ENCODE results near the gene BCL11B.

Gene BCL11B

DNA sequence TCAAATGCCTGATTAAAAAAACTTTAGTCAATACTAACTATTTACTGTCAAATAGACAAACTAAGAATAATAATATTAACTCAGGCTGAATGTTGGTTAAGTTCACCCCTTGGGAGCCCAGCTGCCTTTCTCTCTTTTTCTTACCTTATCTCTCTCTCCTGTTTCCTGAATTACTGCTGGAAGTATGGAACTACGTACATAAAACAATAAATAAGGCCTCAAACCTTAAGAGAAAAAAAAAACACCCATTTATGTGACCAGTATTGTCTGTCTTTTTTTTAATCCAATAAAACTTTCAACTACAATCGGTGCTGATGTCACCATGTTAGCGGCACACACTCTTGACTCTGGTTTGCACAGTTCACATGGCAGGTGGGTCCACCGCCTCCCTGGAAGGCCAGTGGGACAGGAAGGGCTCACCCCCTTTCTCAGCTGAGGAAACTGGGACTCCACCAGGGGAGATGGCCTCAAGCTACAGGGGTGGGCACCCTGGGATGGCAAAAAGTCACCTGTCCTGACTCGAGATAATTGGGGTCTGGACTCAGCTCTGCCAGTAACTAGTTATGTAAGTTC lies 21.3 kb downstream of the BCL11B start:
- no peak for TF ChIP-seq ZNF565 (CRISPR knock-in tag; conservative IDR thresholded peaks at IDR 0.05; ENCODE audit: low read depth)
- TF ChIP-seq, protein P1, sequence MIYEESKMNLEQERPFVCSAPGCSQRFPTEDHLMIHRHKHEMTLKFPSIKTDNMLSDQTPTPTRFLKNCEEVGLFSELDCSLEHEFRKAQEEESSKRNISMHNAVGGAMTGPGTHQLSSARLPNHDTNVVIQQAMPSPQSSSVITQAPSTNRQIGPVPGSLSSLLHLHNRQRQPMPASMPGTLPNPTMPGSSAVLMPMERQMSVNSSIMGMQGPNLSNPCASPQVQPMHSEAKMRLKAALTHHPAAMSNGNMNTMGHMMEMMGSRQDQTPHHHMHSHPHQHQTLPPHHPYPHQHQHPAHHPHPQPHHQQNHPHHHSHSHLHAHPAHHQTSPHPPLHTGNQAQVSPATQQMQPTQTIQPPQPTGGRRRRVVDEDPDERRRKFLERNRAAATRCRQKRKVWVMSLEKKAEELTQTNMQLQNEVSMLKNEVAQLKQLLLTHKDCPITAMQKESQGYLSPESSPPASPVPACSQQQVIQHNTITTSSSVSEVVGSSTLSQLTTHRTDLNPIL (CRISPR knock-in tag; IDR thresholded peaks at IDR 0.05; ENCODE audit: low read depth): no peak
- no peak for TF ChIP-seq TCF4 (CRISPR knock-in tag; IDR thresholded peaks at IDR 0.05; ENCODE audit: borderline replicate concordance)
- no peak for TF ChIP-seq BACH2 (CRISPR knock-in tag; IDR thresholded peaks at IDR 0.05; ENCODE audit: borderline replicate concordance)
- TF ChIP-seq GLIS3 (CRISPR knock-in tag; IDR thresholded peaks at IDR 0.05): no peak
- TF ChIP-seq ARNTL (CRISPR knock-in tag; IDR thresholded peaks at IDR 0.05; ENCODE audit: borderline replicate concordance, low read depth): no peak
- TF ChIP-seq ZFP3 (CRISPR knock-in tag; IDR thresholded peaks at IDR 0.05): no peak
- no peak for TF ChIP-seq RARB (CRISPR knock-in tag; IDR thresholded peaks at IDR 0.05)
- TF ChIP-seq CSDC2 (CRISPR knock-in tag; IDR thresholded peaks at IDR 0.05): no peak
- no peak for ATAC-seq

DNA sequence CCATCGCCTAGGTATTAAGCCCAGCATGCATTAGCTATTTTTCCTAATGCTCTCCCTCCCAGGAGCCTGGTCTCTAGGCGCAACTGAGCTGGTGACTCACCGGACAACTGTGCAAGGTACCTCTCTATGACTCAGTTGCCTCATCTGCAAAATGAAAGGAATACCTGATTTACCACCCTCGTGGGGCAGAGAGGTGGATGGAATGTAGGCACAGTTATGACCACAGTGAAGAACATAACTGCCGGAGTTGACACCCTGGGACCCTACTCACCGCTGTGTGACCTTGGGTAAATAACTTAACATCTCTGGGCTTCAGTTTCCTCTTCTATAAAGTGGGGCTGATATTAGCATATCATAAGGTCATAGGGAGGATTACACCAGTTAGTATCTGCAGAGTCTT lies 22.6 kb downstream of the BCL11B start:
- no peak for TF ChIP-seq CSDC2 (CRISPR knock-in tag; IDR thresholded peaks at IDR 0.05)
- no peak for TF ChIP-seq SNAI2 (CRISPR knock-in tag; IDR thresholded peaks at IDR 0.05)
- no peak for TF ChIP-seq ZC3H10 (CRISPR knock-in tag; IDR thresholded peaks at IDR 0.05)
- TF ChIP-seq TCF4 (CRISPR knock-in tag; IDR thresholded peaks at IDR 0.05; ENCODE audit: borderline replicate concordance): no peak
- TF ChIP-seq ZNF70 (CRISPR knock-in tag; IDR thresholded peaks at IDR 0.05): no peak
- TF ChIP-seq ARNTL (CRISPR knock-in tag; IDR thresholded peaks at IDR 0.05; ENCODE audit: borderline replicate concordance, low read depth): no peak
- TF ChIP-seq, protein P2, sequence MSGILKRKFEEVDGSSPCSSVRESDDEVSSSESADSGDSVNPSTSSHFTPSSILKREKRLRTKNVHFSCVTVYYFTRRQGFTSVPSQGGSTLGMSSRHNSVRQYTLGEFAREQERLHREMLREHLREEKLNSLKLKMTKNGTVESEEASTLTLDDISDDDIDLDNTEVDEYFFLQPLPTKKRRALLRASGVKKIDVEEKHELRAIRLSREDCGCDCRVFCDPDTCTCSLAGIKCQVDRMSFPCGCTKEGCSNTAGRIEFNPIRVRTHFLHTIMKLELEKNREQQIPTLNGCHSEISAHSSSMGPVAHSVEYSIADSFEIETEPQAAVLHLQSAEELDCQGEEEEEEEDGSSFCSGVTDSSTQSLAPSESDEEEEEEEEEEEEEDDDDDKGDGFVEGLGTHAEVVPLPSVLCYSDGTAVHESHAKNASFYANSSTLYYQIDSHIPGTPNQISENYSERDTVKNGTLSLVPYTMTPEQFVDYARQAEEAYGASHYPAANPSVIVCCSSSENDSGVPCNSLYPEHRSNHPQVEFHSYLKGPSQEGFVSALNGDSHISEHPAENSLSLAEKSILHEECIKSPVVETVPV (CRISPR knock-in tag; IDR thresholded peaks at IDR 0.05): no peak
- TF ChIP-seq ESRRG (CRISPR knock-in tag; IDR thresholded peaks at IDR 0.05): no peak
- TF ChIP-seq ZFP3 (CRISPR knock-in tag; IDR thresholded peaks at IDR 0.05): no peak
- TF ChIP-seq ZNF8 (CRISPR knock-in tag; IDR thresholded peaks at IDR 0.05): no peak
- no peak for TF ChIP-seq TOX (CRISPR knock-in tag; IDR thresholded peaks at IDR 0.05; ENCODE audit: borderline replicate concordance)
- no peak for TF ChIP-seq PPARA (CRISPR knock-in tag; IDR thresholded peaks at IDR 0.05; ENCODE audit: borderline replicate concordance)
- TF ChIP-seq, protein P3, sequence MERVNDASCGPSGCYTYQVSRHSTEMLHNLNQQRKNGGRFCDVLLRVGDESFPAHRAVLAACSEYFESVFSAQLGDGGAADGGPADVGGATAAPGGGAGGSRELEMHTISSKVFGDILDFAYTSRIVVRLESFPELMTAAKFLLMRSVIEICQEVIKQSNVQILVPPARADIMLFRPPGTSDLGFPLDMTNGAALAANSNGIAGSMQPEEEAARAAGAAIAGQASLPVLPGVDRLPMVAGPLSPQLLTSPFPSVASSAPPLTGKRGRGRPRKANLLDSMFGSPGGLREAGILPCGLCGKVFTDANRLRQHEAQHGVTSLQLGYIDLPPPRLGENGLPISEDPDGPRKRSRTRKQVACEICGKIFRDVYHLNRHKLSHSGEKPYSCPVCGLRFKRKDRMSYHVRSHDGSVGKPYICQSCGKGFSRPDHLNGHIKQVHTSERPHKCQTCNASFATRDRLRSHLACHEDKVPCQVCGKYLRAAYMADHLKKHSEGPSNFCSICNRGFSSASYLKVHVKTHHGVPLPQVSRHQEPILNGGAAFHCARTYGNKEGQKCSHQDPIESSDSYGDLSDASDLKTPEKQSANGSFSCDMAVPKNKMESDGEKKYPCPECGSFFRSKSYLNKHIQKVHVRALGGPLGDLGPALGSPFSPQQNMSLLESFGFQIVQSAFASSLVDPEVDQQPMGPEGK (CRISPR knock-in tag; IDR thresholded peaks at IDR 0.05; ENCODE audit: borderline replicate concordance): no peak
- TF ChIP-seq, protein P4, sequence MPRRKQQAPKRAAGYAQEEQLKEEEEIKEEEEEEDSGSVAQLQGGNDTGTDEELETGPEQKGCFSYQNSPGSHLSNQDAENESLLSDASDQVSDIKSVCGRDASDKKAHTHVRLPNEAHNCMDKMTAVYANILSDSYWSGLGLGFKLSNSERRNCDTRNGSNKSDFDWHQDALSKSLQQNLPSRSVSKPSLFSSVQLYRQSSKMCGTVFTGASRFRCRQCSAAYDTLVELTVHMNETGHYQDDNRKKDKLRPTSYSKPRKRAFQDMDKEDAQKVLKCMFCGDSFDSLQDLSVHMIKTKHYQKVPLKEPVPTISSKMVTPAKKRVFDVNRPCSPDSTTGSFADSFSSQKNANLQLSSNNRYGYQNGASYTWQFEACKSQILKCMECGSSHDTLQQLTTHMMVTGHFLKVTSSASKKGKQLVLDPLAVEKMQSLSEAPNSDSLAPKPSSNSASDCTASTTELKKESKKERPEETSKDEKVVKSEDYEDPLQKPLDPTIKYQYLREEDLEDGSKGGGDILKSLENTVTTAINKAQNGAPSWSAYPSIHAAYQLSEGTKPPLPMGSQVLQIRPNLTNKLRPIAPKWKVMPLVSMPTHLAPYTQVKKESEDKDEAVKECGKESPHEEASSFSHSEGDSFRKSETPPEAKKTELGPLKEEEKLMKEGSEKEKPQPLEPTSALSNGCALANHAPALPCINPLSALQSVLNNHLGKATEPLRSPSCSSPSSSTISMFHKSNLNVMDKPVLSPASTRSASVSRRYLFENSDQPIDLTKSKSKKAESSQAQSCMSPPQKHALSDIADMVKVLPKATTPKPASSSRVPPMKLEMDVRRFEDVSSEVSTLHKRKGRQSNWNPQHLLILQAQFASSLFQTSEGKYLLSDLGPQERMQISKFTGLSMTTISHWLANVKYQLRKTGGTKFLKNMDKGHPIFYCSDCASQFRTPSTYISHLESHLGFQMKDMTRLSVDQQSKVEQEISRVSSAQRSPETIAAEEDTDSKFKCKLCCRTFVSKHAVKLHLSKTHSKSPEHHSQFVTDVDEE (CRISPR knock-in tag; IDR thresholded peaks at IDR 0.05): no peak
- no peak for TF ChIP-seq ZFP30 (CRISPR knock-in tag; IDR thresholded peaks at IDR 0.05)
- TF ChIP-seq, protein P5, sequence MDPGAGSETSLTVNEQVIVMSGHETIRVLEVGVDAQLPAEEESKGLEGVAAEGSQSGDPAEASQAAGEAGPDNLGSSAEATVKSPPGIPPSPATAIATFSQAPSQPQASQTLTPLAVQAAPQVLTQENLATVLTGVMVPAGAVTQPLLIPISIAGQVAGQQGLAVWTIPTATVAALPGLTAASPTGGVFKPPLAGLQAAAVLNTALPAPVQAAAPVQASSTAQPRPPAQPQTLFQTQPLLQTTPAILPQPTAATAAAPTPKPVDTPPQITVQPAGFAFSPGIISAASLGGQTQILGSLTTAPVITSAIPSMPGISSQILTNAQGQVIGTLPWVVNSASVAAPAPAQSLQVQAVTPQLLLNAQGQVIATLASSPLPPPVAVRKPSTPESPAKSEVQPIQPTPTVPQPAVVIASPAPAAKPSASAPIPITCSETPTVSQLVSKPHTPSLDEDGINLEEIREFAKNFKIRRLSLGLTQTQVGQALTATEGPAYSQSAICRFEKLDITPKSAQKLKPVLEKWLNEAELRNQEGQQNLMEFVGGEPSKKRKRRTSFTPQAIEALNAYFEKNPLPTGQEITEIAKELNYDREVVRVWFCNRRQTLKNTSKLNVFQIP (CRISPR knock-in tag; IDR thresholded peaks at IDR 0.05; ENCODE audit: borderline replicate concordance, low read depth): no peak
- no peak for TF ChIP-seq OSR1 (CRISPR knock-in tag; IDR thresholded peaks at IDR 0.05)
- TF ChIP-seq, protein P1 (CRISPR knock-in tag; IDR thresholded peaks at IDR 0.05; ENCODE audit: low read depth): no peak

More for the DNA sequence above, 22.6 kb downstream of the BCL11B start:
- ATAC-seq: no peak
